GM18507 (cell line): Measurements from ENCODE around the gene RPP25.
A peak's percentile ranks its signal among the peaks of the same experiment; 100 is the strongest.

ENCODE experiments used
- DNase-seq: peaks from one replicate; pipeline ENCODE4 v3.0.0; 2011; ENCODE audit warnings: low read depth; ENCODE audit not compliant: insufficient read length; ENCODE audit errors: extremely low spot score
- FAIRE-seq: peaks from 2 replicates; lab custom pipeline; 2011; peaks lifted over from hg19 to GRCh38; lab: Jason Lieb, UNC

Gene RPP25

GRCh38 chr15:74956648-74957475 lies at the start of gene RPP25:
Gene RPP25 (minus strand): TSS chr15:74956772. CDS start chr15:74956583, 189 bp downstream.
- no peak for FAIRE-seq
- peak; percentile 75 for DNase-seq

DNA sequence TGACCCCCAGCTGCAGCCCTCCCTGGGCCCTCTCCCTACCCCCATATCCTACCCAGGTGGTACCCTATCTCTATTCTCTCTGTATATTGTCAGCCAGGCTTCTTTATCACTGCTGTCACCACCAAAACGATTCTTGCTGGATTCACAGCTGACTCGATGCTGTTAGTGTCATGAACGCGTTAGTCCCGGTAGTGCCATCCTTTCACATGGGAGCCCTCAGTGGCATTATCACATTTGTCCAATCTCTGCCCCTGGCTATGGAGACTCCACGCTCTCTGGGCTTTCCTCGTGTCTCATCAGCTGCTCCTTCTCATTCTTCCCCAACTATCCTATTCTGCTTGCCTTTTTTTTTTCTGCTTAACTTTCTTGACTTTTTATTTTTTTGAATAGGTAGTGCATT lies 45.8 kb upstream of the RPP25 start:
- FAIRE-seq (no peak), DNase-seq (no peak)

GRCh38 chr15:75001310-75001709 lies 44.7 kb upstream of the RPP25 start:
- no peak for DNase-seq
- no peak for FAIRE-seq

GRCh38 chr15:74997543-74997942 lies 41.0 kb upstream of the RPP25 start:
- no peak for DNase-seq
- FAIRE-seq, result no peak

- DNase-seq (no peak), FAIRE-seq (no peak)
Observed at GRCh38 chr15:74997141-74997540, 40.6 kb upstream of the RPP25 start.

- DNase-seq (no peak), FAIRE-seq (no peak)
Observed at GRCh38 chr15:74995779-74996765, 39.5 kb upstream of the RPP25 start.

DNA sequence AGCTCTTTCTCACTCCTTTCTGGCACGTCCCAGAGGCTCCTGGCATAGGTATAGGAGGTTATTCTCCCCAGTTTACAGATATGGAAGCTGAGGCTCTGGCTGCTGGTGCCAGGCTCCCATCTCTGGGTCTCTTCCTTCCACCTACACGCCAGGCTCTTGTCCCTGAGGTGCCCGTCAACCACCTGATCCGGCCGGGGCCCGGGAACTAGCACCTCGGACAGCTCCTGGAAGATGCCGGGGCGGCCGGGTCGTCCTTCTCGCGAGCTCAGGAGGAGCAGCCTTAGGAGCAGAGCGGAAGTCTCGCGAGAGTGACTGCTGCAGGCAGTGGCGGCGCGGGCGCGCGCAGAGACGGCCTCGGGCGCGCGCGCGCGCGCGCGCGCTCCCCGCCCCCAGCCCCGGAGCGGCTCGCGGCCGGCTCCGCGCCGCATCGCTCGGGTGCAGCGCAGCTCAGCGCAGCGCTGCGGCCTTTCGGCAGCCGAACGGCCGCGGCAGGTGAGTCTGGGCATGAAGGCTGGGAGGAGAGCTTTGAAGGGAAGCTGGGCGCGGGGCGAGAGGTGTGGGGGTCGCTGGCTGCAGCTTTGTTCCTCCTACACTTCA lies 38.7 kb upstream of the RPP25 start, which contains the start of gene SCAMP5:
SCAMP5 (plus strand) TSS at position 382 of the 597 bp plus-strand sequence. CDS start 16,277 bp downstream, outside the sequence.
- peak; percentile 97 for DNase-seq
- FAIRE-seq, result peak; percentile 89

DNA sequence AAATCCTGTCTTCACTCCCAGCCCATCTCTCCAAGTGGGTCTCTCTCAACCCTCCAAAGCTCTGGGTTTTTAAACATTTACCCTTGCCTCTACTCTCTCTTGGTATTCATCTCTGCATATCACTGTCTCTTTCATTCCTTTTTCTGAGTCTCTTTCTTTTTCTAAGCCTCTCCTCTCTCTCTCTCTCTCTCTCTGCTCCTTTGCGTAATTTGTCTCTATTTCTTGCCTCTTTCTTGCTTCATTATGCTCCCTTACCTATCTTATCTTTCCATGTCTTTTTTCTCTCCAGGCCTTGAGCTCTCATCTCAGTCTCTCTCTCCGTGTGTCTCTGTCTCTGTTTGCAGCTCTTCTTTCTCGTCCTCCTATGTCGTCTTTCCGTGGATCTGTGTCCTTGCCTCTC lies 38.1 kb upstream of the RPP25 start:
- DNase-seq (no peak), FAIRE-seq (no peak)

DNA sequence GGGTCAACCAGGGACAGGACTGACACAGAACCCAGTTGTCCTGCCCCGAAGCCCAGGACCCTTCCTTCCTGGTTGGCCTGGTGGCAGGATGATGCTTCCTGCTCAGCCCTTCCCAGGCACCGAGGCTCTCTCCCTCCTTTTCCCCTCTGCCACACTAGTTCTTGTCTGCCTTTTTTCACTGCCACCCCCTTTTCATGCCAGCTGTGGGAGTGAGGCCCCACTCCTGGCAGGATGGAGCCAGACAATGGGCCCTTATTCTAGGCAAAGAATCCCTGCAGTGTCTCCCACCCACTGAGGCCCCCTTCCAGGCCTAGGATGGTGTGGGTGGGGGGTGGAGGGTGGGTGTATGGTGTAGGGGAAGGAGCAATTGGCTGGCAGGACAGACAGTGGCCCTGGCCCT lies 37.7 kb upstream of the RPP25 start:
- FAIRE-seq, result no peak
- no peak for DNase-seq

DNA sequence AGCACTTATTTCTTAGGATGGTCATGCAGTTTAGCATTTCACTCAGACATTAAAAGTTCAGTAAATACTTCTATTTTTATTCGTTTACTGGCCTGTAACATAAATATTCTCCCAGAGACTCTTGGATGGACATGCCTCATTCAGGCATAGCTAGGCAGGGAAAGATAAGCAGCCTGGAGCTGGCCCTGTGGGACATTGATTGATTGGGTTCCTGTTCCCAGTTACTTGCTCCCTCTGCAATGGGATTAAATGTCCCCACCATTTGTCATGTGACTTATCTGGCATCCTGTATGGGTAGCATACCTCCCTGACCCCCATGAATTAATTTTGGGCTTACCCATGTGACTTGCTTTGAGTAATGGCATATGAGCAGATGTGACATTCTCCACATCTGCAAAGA lies 36.0 kb upstream of the RPP25 start:
- DNase-seq (no peak), FAIRE-seq (no peak)

GRCh38 chr15:74989527-74989926 lies 33.0 kb upstream of the RPP25 start:
- FAIRE-seq (no peak), DNase-seq (no peak)

DNA sequence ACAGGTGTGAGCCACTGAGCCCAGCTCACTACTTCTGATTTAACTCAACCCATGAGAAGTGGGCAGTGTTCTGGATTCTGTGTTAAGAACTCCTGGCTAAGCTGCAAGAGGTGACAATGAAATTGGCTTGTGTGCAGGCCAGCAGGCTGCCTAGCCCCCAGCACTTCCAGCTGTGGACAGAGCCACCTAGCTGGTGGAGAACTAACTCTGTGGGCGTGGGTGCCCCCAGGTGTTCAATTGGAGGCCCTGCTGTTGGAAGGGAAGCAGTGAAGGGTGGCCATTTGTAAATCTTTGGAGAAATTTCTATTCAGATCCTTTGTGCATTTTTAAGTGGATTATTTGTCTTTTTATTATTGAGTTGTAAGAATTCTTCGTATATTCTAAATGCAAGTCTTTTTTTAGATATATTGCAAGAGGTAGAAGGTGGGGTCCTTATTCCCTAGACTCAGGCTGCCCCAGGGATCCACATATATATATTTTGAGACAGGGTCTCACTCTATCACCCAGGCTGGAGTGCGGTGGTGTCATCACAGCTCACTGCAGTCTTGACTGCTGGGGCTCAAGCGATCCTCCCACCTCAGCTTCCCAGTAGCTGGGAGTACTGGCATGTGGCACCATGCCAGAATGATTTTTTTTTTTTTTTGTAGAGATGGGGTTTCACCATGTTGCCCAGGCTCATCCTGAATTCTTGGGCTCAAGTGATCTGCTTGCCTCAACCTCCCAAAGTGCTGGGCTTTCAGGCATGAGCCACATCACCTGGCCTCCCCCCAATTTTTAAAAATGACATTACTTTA lies 31.6 kb upstream of the RPP25 start:
- FAIRE-seq (peak; percentile 15), DNase-seq (no peak)

DNA sequence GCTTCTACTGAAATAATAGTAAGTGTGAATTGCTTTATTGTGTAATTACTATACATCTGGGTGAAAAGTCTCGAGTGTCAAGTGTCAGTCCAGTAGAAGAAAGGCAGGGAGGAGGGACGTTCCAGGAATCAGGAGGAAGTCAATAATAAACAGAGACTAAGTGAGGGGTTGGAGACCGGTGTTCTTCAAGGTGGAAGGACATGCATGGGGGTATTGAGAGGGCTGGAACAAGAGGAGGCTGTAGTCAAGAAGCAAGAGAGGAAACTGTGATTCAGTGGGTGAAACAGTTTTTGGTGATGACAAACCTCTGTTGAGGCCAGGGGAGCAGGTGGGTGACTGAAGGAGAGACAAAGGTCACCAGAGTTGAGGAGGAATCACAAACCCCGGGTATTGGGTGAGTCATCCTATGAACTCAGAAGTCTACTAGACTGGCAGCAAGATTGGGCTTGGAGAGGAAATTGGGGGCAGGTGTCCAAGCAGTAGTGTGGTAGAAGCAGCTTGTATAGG lies 27.2 kb upstream of the RPP25 start:
- FAIRE-seq, result peak; percentile 67
- no peak for DNase-seq

- FAIRE-seq, result no peak
- DNase-seq, result no peak
Observed at GRCh38 chr15:74982183-74982582, 25.6 kb upstream of the RPP25 start.

GRCh38 chr15:74978503-74978902 lies 21.9 kb upstream of the RPP25 start:
- no peak for FAIRE-seq
- no peak for DNase-seq

- no peak for FAIRE-seq
- DNase-seq, result no peak
Observed at GRCh38 chr15:74978077-74978476, 21.5 kb upstream of the RPP25 start.

- FAIRE-seq (no peak), DNase-seq (no peak)
Observed at GRCh38 chr15:74977599-74977998, 21.0 kb upstream of the RPP25 start.

GRCh38 chr15:74976159-74976558 lies 19.6 kb upstream of the RPP25 start:
- FAIRE-seq, result no peak
- no peak for DNase-seq

DNA sequence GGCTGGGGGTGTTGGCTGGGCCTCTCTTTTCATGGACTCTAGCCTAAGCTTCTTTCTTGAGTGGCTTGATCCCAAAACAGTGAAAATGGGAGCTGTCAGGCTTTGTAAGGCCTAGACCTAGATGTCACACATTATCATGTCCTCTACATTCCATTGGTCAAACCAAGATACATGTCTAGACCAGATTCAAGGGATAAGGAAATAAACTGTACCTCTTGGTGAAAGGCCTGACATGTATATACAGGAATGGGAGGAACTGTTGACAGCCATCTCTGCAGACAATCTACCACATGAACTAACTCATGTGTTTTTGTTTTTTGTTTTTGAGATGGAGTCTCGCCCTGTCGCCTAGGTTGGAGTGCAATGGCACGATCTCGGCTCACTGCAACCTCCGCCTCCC lies 11.1 kb upstream of the RPP25 start:
- FAIRE-seq (no peak), DNase-seq (no peak)
